GM19372 (cell line): ENCODE results near the gene TMPRSS4.

Experiments used
- ATAC-seq: cut with Tn5 transposase; IDR thresholded peaks from one replicate; pipeline ENCODE4 v1.9.1; 2021; ENCODE audit warnings: mild to moderate bottlenecking, low read depth, moderate library complexity; ENCODE audit not compliant: unreplicated experiment

TMPRSS4 gene

DNA sequence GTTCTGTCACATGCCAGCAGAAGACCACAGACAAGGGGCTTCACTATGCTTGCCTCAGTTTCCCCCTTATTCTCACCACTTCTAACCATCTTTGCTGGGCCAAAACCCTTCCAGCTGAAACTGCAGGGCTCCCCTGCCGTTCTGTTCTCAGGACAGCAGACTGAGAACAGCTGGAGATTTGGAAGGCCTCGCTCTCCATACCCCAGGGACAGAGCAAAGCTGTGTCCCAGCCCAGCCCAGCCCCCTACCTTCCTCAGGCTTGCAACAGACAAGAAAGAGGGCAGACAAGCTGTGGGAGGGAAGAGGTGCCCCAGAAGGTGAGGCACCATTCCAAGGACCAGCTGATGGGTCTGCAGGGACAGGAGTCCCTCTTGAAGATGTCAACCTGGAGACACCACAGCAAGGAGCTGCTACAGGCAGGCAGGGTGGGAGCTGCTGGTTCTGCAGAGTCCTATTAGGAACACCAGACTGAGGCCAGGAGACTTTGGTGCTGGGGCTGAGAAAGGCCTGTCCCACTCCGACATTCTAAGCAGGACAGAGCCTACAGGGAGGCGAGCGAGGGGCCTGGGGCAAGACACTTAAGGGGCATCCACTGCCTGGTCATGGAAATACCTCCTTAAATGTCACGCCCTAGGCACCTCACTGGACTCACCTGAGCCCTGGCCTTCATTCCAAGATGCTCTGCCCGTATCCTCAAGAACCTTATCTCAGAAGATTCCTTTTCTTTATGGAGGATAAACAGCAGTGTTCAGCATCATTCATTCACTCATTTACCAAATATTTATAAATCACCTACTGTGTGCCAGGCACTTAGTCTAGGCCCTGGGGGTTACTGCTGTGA lies 92.6 kb downstream of the TMPRSS4 start:
- no peak for ATAC-seq

- ATAC-seq, result no peak
Observed at GRCh38 chr11:118170231-118170630, 93.4 kb downstream of the TMPRSS4 start.

DNA sequence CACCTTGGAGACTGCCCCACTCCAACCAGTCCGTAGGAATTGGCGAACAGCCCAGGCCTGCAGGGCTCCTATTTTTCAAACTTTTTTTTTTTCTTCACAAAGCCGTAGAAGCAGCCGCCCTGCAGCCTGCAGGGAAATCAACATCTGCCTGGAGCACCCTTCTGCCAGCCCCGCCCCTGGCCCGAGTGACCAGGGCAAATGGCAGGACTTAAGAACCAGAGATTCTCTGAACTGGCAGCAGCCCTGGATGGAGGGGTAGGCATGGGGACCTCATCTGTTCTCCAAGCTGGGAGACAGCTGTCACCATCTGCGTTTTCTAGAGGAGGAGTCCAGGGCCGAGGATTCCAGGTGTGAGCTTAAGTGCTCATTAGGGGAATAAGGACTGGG lies 94.0 kb downstream of the TMPRSS4 start:
- no peak for ATAC-seq
